GM12878 (cell line): ENCODE data around the gene MTRF1. TPM values are rescaled to one million over a fixed set of nuclear protein-coding genes. Genes with fewer than 3 reads are reported as not detected.
A peak's percentile ranks its signal among the peaks of the same experiment; 100 is the strongest.

Experiments
- ATAC-seq: fragments of 200-7000 bp; cut with Tn5 transposase; 3 replicates; pipeline ENCODE4 v1.9.1; 2020; ENCODE audit warnings: mild to moderate bottlenecking, moderate library complexity
- BruUV-seq: library from RNA; stranded (reverse); fragments of 400-500 nt; replicated peaks from 2 replicates; lab custom pipeline; 2021; lab: Mats Ljungman, UMichigan
- CTCF ChIA-PET: fragments of 300-600 bp; sonication (Branson Sonifier 250); formaldehyde crosslinking; extraction: SDS; loops from one replicate; lab custom pipeline; 2021; ENCODE audit warnings: inconsistent platforms; lab: Yijun Ruan, JAX
- POLR2A ChIA-PET: fragments of 350-600 bp; formaldehyde crosslinking; extraction: SDS; loops from one replicate; lab custom pipeline; 2021; ENCODE audit warnings: inconsistent platforms; lab: Charles Lee
- RAD21 ChIA-PET: fragments of 300-600 bp; sonication (Branson Sonifier 250); formaldehyde crosslinking; loops from one replicate; lab custom pipeline; 2023; ENCODE audit warnings: antibody characterized with exemption; ENCODE audit not compliant: unreplicated experiment; lab: Charles Lee
- SMC1A ChIA-PET: fragments of 300-600 bp; sonication (Branson Sonifier 250); formaldehyde crosslinking; loops from one replicate; lab custom pipeline; 2023; ENCODE audit not compliant: unreplicated experiment, uncharacterized antibody; lab: Charles Lee
- DNase-seq: peaks from one replicate; pipeline ENCODE4 v3.0.0-alpha.2; 2011; ENCODE audit warnings: low read depth, low spot score
- FAIRE-seq: peaks from 3 replicates; lab custom pipeline; 2011; peaks lifted over from hg19 to GRCh38; lab: Jason Lieb, UNC
- H2AFZ ChIP-seq: 2 replicates; pipeline ENCODE4 v1.6.0; 2011; ENCODE audit warnings: low read depth, low read length, control low read depth; ENCODE audit not compliant: control insufficient read depth
- H3K27ac ChIP-seq: 2 replicates; pipeline ENCODE4 v1.5.1; 2011; ENCODE audit warnings: control low read depth; ENCODE audit not compliant: control insufficient read depth, insufficient read depth
- H3K27me3 ChIP-seq, 2 experiments: replicated peaks in 1 of 2; 2 replicates each; pipeline versions ENCODE4 v1.6.0 to v1.6.1; 2011; ENCODE audit warnings: low read length in 1 of 2; ENCODE audit not compliant: control insufficient read depth in 2 of 2, insufficient read depth in 2 of 2
- H3K36me3 ChIP-seq, 2 experiments: 2 replicates each; pipeline ENCODE4 v1.5.1; 2011; ENCODE audit warnings: low read length in 1 of 2; ENCODE audit not compliant: control insufficient read depth in 2 of 2, insufficient read depth in 2 of 2
- H3K4me1 ChIP-seq: 2 replicates; pipeline ENCODE4 v1.6.1; 2011; ENCODE audit warnings: mild to moderate bottlenecking, low read length, moderate library complexity, mixed read lengths; ENCODE audit not compliant: control insufficient read depth, insufficient read depth
- H3K4me2 ChIP-seq: 2 replicates; pipeline ENCODE4 v1.6.0; 2011; ENCODE audit warnings: control low read depth; ENCODE audit not compliant: control insufficient read depth, insufficient read depth
- H3K4me3 ChIP-seq: fragments of 200-600 bp; sonication (generic); 2 replicates; pipeline ENCODE4 v1.5.1; 2016
- H3K79me2 ChIP-seq: 2 replicates; pipeline ENCODE4 v1.6.0; 2011; ENCODE audit warnings: low read length; ENCODE audit not compliant: control insufficient read depth, insufficient read depth
- H3K9ac ChIP-seq: 2 replicates; pipeline ENCODE4 v1.8.0; 2011; ENCODE audit warnings: low read length, control low read depth, mixed read lengths; ENCODE audit not compliant: control insufficient read depth, insufficient read depth
- H3K9me3 ChIP-seq: replicated peaks from 3 replicates; pipeline ENCODE4 v1.5.1; 2011; ENCODE audit warnings: mild to moderate bottlenecking, low read length; ENCODE audit not compliant: control insufficient read depth, insufficient read depth
- H4K20me1 ChIP-seq: 2 replicates; pipeline ENCODE4 v1.6.0; 2011; ENCODE audit not compliant: control insufficient read depth, insufficient read depth
- ATF2 ChIP-seq: IDR thresholded peaks from 2 replicates; pipeline ENCODE4 v1.6.1; 2012; ENCODE audit warnings: low read length, inconsistent platforms
- EP300 ChIP-seq, 2 experiments: fragments of 150-350 bp in 1 of 2; IDR thresholded peaks; 2 replicates each; pipeline ENCODE4 v1.6.1; 2011 to 2012; ENCODE audit warnings: low read depth in 2 of 2, low read length in 2 of 2, borderline replicate concordance in 1 of 2, improper control_type of control experiment in 1 of 2, inconsistent platforms in 1 of 2; ENCODE audit not compliant: control insufficient read depth in 1 of 2
- GABPA ChIP-seq: IDR thresholded peaks from 2 replicates; pipeline ENCODE4 v1.6.1; 2014; ENCODE audit warnings: antibody characterized with exemption, low read depth, mild to moderate bottlenecking, inconsistent platforms
- JUNB ChIP-seq: IDR thresholded peaks from 2 replicates; pipeline ENCODE4 v1.6.1; 2016; ENCODE audit warnings: antibody characterized with exemption, mild to moderate bottlenecking
- NBN ChIP-seq: fragments of 450-650 bp; IDR thresholded peaks from 2 replicates; pipeline ENCODE4 v1.6.1; 2016
- POU2F2 ChIP-seq: IDR thresholded peaks from 3 replicates; pipeline ENCODE4 v1.6.1; 2011; ENCODE audit warnings: low read depth, mild to moderate bottlenecking, low read length, borderline replicate concordance
- RUNX3 ChIP-seq: IDR thresholded peaks from 2 replicates; pipeline ENCODE4 v1.6.1; 2012; ENCODE audit warnings: low read length, inconsistent platforms
- YBX1 ChIP-seq: fragments of 450-650 bp; IDR thresholded peaks from 2 replicates; pipeline ENCODE4 v1.6.1; 2016; ENCODE audit warnings: antibody characterized with exemption
- ZBTB11 ChIP-seq: fragments of 450-650 bp; formaldehyde crosslinking; IDR thresholded peaks from 2 replicates; pipeline ENCODE4 v1.5.0; 2022; ENCODE audit warnings: mild to moderate bottlenecking, missing genetic modification characterization
- WGBS: methylation state at CpG from one replicate; pipeline ENCODE4 v1.1.6; 2016; ENCODE audit warnings: low lambda C conversion rate; ENCODE audit not compliant: insufficient replicate concordance, insufficient coverage; ENCODE audit errors: missing lambda C conversion rate; 5-methylcytosine and 5-hydroxymethylcytosine counted together
- in situ Hi-C: fragments of 300-500 bp; cut with MboI; formaldehyde crosslinking; loops from 9 replicates; pipeline ENCODE4 v1.14.3; 2018; ENCODE audit warnings: mixed read lengths
- intact Hi-C: fragments of 100-400 bp; cut with micrococcal nuclease; formaldehyde crosslinking; loops from one replicate; pipeline ENCODE4 v1.14.2; 2022; ENCODE audit not compliant: unreplicated experiment
- polyA plus RNA-seq, 11 experiments: library from polyadenylated mRNA; depleted of rRNA in 4 of 11; unstranded in 6 of 11; stranded (reverse) in 5 of 11; fragments of >200 nt; fragmentation: Nextera tagmentation in 4 of 11; fragmentation: Illumina TruSeq in 1 of 11; extraction: Ambion mirVana in 4 of 11; extraction: Trizol in 1 of 11; gene quantifications; 1 replicate in 1 of 11; 2 replicates in 10 of 11; pipeline versions ENCODE4 v1.2.1 to v1.2.3, GENCODE V29; 2011 to 2016; ENCODE audit warnings: inconsistent platforms in 2 of 11, missing spikeins in 2 of 11, low read depth in 1 of 11
- total RNA-seq, 4 experiments: library from RNA; depleted of rRNA in 3 of 4; stranded (reverse); fragments of >200 nt in 3 of 4; fragmentation: Illumina TruSeq in 1 of 4; extraction: Trizol in 1 of 4; gene quantifications; 2 replicates each; pipeline versions ENCODE4 v1.2.1 to v1.2.3, GENCODE V29; 2013 to 2021
- TF ChIP-seq, protein P1 (sequence below): fragments of 450-650 bp; IDR thresholded peaks from 2 replicates; pipeline ENCODE4 v1.6.1; 2017; ENCODE audit warnings: low read depth, mild to moderate bottlenecking, moderate library complexity

The MTRF1 gene
- total and polyA plus RNA-seq, 10 of the 15 experiments (the other 5 are each of a cell fraction or from before 2014, with no cell fraction given) = 12.1 to 33.7 (median 20.6) TPM

DNA sequence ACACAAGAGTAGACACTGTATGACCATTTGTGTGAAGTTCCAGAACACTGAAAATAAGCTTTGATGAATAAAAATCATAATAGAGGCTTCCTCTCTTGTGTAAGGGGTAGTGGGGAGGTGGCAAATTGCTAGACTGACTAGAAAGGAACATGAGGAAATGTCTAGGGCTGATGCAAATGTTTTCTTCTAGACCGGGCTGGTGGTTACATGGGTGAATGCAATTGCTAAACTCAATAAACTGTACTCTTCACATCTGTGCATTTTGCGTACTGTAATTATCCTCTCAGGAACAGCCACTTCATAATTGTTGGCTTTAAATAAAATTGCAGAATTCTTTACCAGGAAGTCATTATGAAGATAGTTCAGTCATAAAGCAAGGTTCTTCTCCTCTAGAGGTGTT is 63.9 kb downstream of the MTRF1 start:
- intact Hi-C loops = loop anchor here (5.0 kb wide), 1 partner anchor 137 kb away; the partner anchor contains the start of gene WBP4
- peaks cover 8% of the 10 kb centered on the region; the same call in 1 of the 2 replicates for H3K4me1 ChIP-seq
- H3K9me3 ChIP-seq = no peaks in the 10 kb centered on the region
- no peak for TF ChIP-seq YBX1
- TF ChIP-seq GABPA = no peak
- TF ChIP-seq ATF2 = 0 out of 2 replicates have a peak, but pooled peaks have one; percentile 29
- TF ChIP-seq NBN = no peak
- peak; percentile 24; the same call in 1 of the 2 replicates for TF ChIP-seq JUNB
- TF ChIP-seq POU2F2 = 0 out of 3 replicates have a peak, but pooled peaks have one; percentile 41
- TF ChIP-seq RUNX3 = peak; percentile 51
- TF ChIP-seq EP300 (IDR thresholded peaks at IDR 0.05; ENCODE audit: borderline replicate concordance in 1 of 2, control insufficient read depth in 1 of 2, low read depth in 2 of 2, low read length in 2 of 2) = 0 out of 4 replicates have a peak, but pooled peaks of 1 of the 2 experiments have one; percentile 28
- TF ChIP-seq, protein P1, sequence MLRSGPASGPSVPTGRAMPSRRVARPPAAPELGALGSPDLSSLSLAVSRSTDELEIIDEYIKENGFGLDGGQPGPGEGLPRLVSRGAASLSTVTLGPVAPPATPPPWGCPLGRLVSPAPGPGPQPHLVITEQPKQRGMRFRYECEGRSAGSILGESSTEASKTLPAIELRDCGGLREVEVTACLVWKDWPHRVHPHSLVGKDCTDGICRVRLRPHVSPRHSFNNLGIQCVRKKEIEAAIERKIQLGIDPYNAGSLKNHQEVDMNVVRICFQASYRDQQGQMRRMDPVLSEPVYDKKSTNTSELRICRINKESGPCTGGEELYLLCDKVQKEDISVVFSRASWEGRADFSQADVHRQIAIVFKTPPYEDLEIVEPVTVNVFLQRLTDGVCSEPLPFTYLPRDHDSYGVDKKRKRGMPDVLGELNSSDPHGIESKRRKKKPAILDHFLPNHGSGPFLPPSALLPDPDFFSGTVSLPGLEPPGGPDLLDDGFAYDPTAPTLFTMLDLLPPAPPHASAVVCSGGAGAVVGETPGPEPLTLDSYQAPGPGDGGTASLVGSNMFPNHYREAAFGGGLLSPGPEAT = 0 out of 2 replicates have a peak, but pooled peaks have one; percentile 4
- TF ChIP-seq ZBTB11 = no peak
- FAIRE-seq (no peak), DNase-seq (peak; percentile 33), ATAC-seq (peak; percentile 70)
- H3K4me2 ChIP-seq = 0 out of 2 replicates have a peak overlapping the region, but pooled peaks have one; percentile 1
- SMC1A ChIA-PET = interaction anchor here (0.9 kb wide), 1 partner anchor 145 kb away, joined by 4 read pairs; no protein-coding TSS in a partner anchor
- RAD21 ChIA-PET = no interaction called here
- BruUV-seq = no TSS peak
- no peak overlapping the region for H3K9ac ChIP-seq
- H2AFZ ChIP-seq = peak overlapping the region; percentile 25
- in situ Hi-C loops = no loop called here
- H3K79me2 ChIP-seq = no peaks in the 10 kb centered on the region
- CTCF ChIA-PET = interaction anchor here (1.2 kb wide), 1 partner anchor 146 kb away, joined by 3 read pairs; no protein-coding TSS in a partner anchor
- no peak overlapping the region for H3K27ac ChIP-seq
- H3K27me3 ChIP-seq = no peaks in the 10 kb centered on the region
- H3K4me3 ChIP-seq = no peak overlapping the region
- no peaks in the 10 kb centered on the region for H4K20me1 ChIP-seq
- WGBS = 2% methylated on average over 2 of the region's 2 CpGs
- POLR2A ChIA-PET = no interaction called here
- H3K36me3 ChIP-seq = no peaks in the 10 kb centered on the region
